PC-3 (cell line): ENCODE measurements around the gene RAD23A. TPM values are rescaled to one million over a fixed set of nuclear protein-coding genes. Genes with fewer than 3 reads are reported as not detected.
"Not testable (repeated sequence)": the region's sequence is repeated elsewhere in the genome, so short reads cannot be mapped to it uniquely, and the experiment has no call there.

Source experiments
- ATAC-seq: fragments of 200-7000 bp; cut with Tn5 transposase; 2 replicates; pipeline ENCODE4 v1.9.1; 2020; ENCODE audit warnings: mild to moderate bottlenecking, moderate library complexity
- BruUV-seq: library from RNA; stranded (reverse); fragments of 400-500 nt; replicated peaks from 2 replicates; lab custom pipeline; 2021; lab: Mats Ljungman, UMichigan
- CTCF ChIA-PET: fragments of 300-600 bp; sonication (Branson Sonifier 250); formaldehyde crosslinking; loops from one replicate; lab custom pipeline; 2022; ENCODE audit warnings: antibody characterized with exemption; lab: Charles Lee
- POLR2A ChIA-PET: fragments of 300-600 bp; sonication (Branson Sonifier 250); formaldehyde crosslinking; loops from one replicate; lab custom pipeline; 2022; ENCODE audit warnings: antibody characterized with exemption; ENCODE audit not compliant: unreplicated experiment; lab: Charles Lee
- DNase-seq: peaks from one replicate; pipeline ENCODE4 v3.0.0-alpha.2; 2015
- H2AFZ ChIP-seq: fragments of 300-600 bp; sonication (generic); 2 replicates; pipeline ENCODE4 v1.6.0; 2016; ENCODE audit warnings: antibody characterized with exemption, low read length
- H3F3A ChIP-seq: fragments of 300-600 bp; sonication (generic); one replicate; pipeline ENCODE4 v1.6.0; 2017; ENCODE audit warnings: antibody characterized with exemption, low read length, control low read depth, mild to moderate bottlenecking; ENCODE audit not compliant: unreplicated experiment
- H3K27ac ChIP-seq: fragments of 300-600 bp; sonication (generic); 2 replicates; pipeline ENCODE4 v1.5.1; 2016; ENCODE audit warnings: mild to moderate bottlenecking, low read length
- H3K27me3 ChIP-seq: fragments of 300-600 bp; sonication (generic); 2 replicates; pipeline ENCODE4 v1.6.1; 2016; ENCODE audit warnings: low read length, mixed read lengths
- H3K36me3 ChIP-seq: fragments of 300-600 bp; sonication (generic); 2 replicates; pipeline ENCODE4 v1.6.1; 2016; ENCODE audit warnings: low read depth, mixed run types, low read length, mixed read lengths
- H3K4me1 ChIP-seq: fragments of 300-600 bp; sonication (generic); 2 replicates; pipeline ENCODE4 v1.5.1; 2016; ENCODE audit warnings: low read length; ENCODE audit not compliant: insufficient read depth
- H3K4me2 ChIP-seq: fragments of 300-600 bp; sonication (generic); 2 replicates; pipeline ENCODE4 v1.6.0; 2016; ENCODE audit warnings: low read length
- H3K4me3 ChIP-seq: fragments of 300-600 bp; sonication (generic); 2 replicates; pipeline ENCODE4 v1.5.1; 2016; ENCODE audit warnings: mild to moderate bottlenecking, low read length, mixed read lengths
- H3K79me2 ChIP-seq: fragments of 300-600 bp; sonication (generic); 2 replicates; pipeline ENCODE4 v1.6.1; 2017; ENCODE audit warnings: low read length, mixed read lengths
- H3K9ac ChIP-seq: fragments of 300-600 bp; sonication (generic); 2 replicates; pipeline ENCODE4 v1.6.0; 2016; ENCODE audit warnings: mild to moderate bottlenecking, low read length
- H3K9me2 ChIP-seq: fragments of 300-600 bp; sonication (generic); replicated peaks from 2 replicates; pipeline ENCODE4 v1.6.1; 2016; ENCODE audit warnings: mixed run types, low read length, mixed read lengths
- H3K9me3 ChIP-seq: fragments of 300-600 bp; sonication (generic); 2 replicates; pipeline ENCODE4 v1.6.1; 2016; ENCODE audit warnings: low read length, mixed read lengths
- H4K20me1 ChIP-seq: fragments of 300-600 bp; sonication (generic); 2 replicates; pipeline ENCODE4 v1.6.1; 2016; ENCODE audit warnings: low read length, mixed read lengths
- CTCF ChIP-seq: fragments of 300-600 bp; sonication (generic); conservative IDR thresholded peaks from 2 replicates; pipeline ENCODE4 v1.5.1; 2017; ENCODE audit warnings: antibody characterized with exemption, low read depth, mild to moderate bottlenecking, low read length
- EZH2 ChIP-seq: fragments of 300-600 bp; sonication (generic); IDR thresholded peaks from one replicate; pipeline ENCODE4 v1.6.1; 2017; ENCODE audit warnings: antibody characterized with exemption, mild to moderate bottlenecking, low read length; ENCODE audit not compliant: unreplicated experiment
- EZH2phosphoT487 ChIP-seq: fragments of 300-600 bp; sonication (generic); IDR thresholded peaks from 2 replicates; pipeline ENCODE4 v1.6.1; 2018; ENCODE audit warnings: mild to moderate bottlenecking, antibody characterized with exemption, low read length, borderline replicate concordance
- intact Hi-C: fragments of 100-400 bp; cut with micrococcal nuclease; formaldehyde crosslinking; loops from 2 replicates; pipeline ENCODE4 v1.9.0; 2023
- total RNA-seq: library from RNA; depleted of rRNA; stranded (reverse); fragments of >200 nt; gene quantifications from 2 replicates; pipeline ENCODE4 v1.2.3, GENCODE V29; 2014

The RAD23A gene
- total RNA-seq, 1 experiment from 2014 or later: 418 TPM

GRCh38 chr19:12974301-12975220 is 28.9 kb downstream of the RAD23A start:
- ChIA-PET POLR2A (no interaction called here), CTCF (interaction anchor here (1.1 kb wide), 1 partner anchor 9 kb away, joined by 4 read pairs; no protein-coding TSS in a partner anchor)
- Histone ChIP-seq H3K4me1 (no peaks in the 10 kb centered on the region), H3K9me3 (no peaks in the 10 kb centered on the region), H3K36me3 (no peaks in the 10 kb centered on the region), H3K4me3 (no peak overlapping the region), H3K79me2 (no peaks in the 10 kb centered on the region), H3F3A (no peaks in the 10 kb centered on the region), H3K9ac (no peak overlapping the region), H3K4me2 (no peak overlapping the region), H3K27me3 (no peaks in the 10 kb centered on the region), H3K27ac (no peak overlapping the region), H4K20me1 (no peaks in the 10 kb centered on the region), H3K9me2 (no peaks in the 10 kb centered on the region), H2AFZ (no peak overlapping the region)
- TF ChIP-seq EZH2phosphoT487: no peak
- no peak for TF ChIP-seq EZH2
- no peak for TF ChIP-seq CTCF
- no TSS peak for BruUV-seq
- intact Hi-C loops: no loop called here
- DNase-seq: no peak
- ATAC-seq: no peak

- H3K9me2 ChIP-seq: no peaks in the 10 kb centered on the region
- no peak for DNase-seq
- no peak overlapping the region for H2AFZ ChIP-seq
- H3K4me1 ChIP-seq: no peaks in the 10 kb centered on the region
- H3K4me2 ChIP-seq: no peak overlapping the region
- no peak overlapping the region for H3K4me3 ChIP-seq
- no peaks in the 10 kb centered on the region for H3K36me3 ChIP-seq
- H4K20me1 ChIP-seq: no peaks in the 10 kb centered on the region
- TF ChIP-seq EZH2phosphoT487: no peak
- no peak for TF ChIP-seq CTCF
- no peak for TF ChIP-seq EZH2
- no peak overlapping the region for H3K27ac ChIP-seq
- intact Hi-C loops: no loop called here
- H3K9ac ChIP-seq: no peak overlapping the region
- no peaks in the 10 kb centered on the region for H3K27me3 ChIP-seq
- H3F3A ChIP-seq: no peaks in the 10 kb centered on the region
- no TSS peak for BruUV-seq
- POLR2A ChIA-PET: interaction anchor here (0.6 kb wide), 1 partner anchor 19 kb away, joined by 3 read pairs; no protein-coding TSS in a partner anchor
- H3K79me2 ChIP-seq: no peaks in the 10 kb centered on the region
- ATAC-seq: no peak
- CTCF ChIA-PET: interaction anchor here (0.6 to 1.1 kb wide), 2 partner anchors 10 to 55 kb away, joined by 3 to 4 read pairs; no protein-coding TSS in a partner anchor
- no peaks in the 10 kb centered on the region for H3K9me3 ChIP-seq
Measured at GRCh38 chr19:12975221-12975741, 29.6 kb downstream of the RAD23A start.

GRCh38 chr19:12976109-12976508 is 30.4 kb downstream of the RAD23A start:
- H3K9me3 ChIP-seq, H4K20me1 ChIP-seq, H3K27ac ChIP-seq, H3K4me2 ChIP-seq, H3F3A ChIP-seq, H3K4me3 ChIP-seq, DNase-seq, H2AFZ ChIP-seq, H3K27me3 ChIP-seq, H3K4me1 ChIP-seq, H3K9me2 ChIP-seq, H3K79me2 ChIP-seq, POLR2A ChIA-PET, intact Hi-C loops, BruUV-seq, H3K36me3 ChIP-seq, ATAC-seq, H3K9ac ChIP-seq: not testable (repeated sequence)
- CTCF ChIA-PET: interaction anchor here (0.6 to 3.0 kb wide), 5 partner anchors 11 to 285 kb away, joined by 3 to 53 read pairs (median 5); no protein-coding TSS in a partner anchor
